Astrocyte (in vitro differentiated cells and primary cell): ENCODE data around the gene IPO11. TPM values are rescaled to one million over a fixed set of nuclear protein-coding genes. Genes with fewer than 3 reads are reported as not detected.

Experiments
- DNase-seq: peaks from one replicate; pipeline ENCODE4 v3.0.0-alpha.2; 2010; ENCODE audit warnings: low read depth
- FAIRE-seq: peaks from 2 replicates; lab custom pipeline; 2011; peaks lifted over from hg19 to GRCh38; lab: Jason Lieb, UNC
- H2AFZ ChIP-seq: 2 replicates; pipeline ENCODE4 v1.6.0; 2012; ENCODE audit warnings: low read depth, low read length, inconsistent platforms
- H3K27ac ChIP-seq: 2 replicates; pipeline ENCODE4 v1.5.1; 2011; ENCODE audit warnings: low read depth, low read length, inconsistent platforms
- H3K27me3 ChIP-seq: 2 replicates; pipeline ENCODE4 v1.6.0; 2011; ENCODE audit warnings: low read length, inconsistent platforms; ENCODE audit not compliant: insufficient read depth
- H3K36me3 ChIP-seq: 2 replicates; pipeline ENCODE4 v1.5.1; 2011; ENCODE audit warnings: low read length, inconsistent platforms; ENCODE audit not compliant: insufficient read depth
- H3K4me1 ChIP-seq: 2 replicates; pipeline ENCODE4 v1.5.1; 2011; ENCODE audit warnings: low read length, inconsistent platforms; ENCODE audit not compliant: insufficient read depth
- H3K4me2 ChIP-seq: 2 replicates; pipeline ENCODE4 v1.6.0; 2012; ENCODE audit warnings: low read length, inconsistent platforms
- H3K4me3 ChIP-seq: 2 replicates; pipeline ENCODE4 v1.5.1; 2011; ENCODE audit warnings: low read depth, mild to moderate bottlenecking, low read length, inconsistent platforms; ENCODE audit not compliant: insufficient read depth
- H3K79me2 ChIP-seq: 2 replicates; pipeline ENCODE4 v1.6.0; 2012; ENCODE audit warnings: mild to moderate bottlenecking, low read length, inconsistent platforms; ENCODE audit not compliant: insufficient read depth
- H3K9ac ChIP-seq: 2 replicates; pipeline ENCODE4 v1.6.0; 2012; ENCODE audit warnings: mild to moderate bottlenecking, low read length, inconsistent platforms
- H3K9me3 ChIP-seq: 2 replicates; pipeline ENCODE4 v1.5.1; 2012; ENCODE audit warnings: low read depth, mild to moderate bottlenecking, low read length, inconsistent platforms; ENCODE audit not compliant: insufficient read depth
- H4K20me1 ChIP-seq: 2 replicates; pipeline ENCODE4 v1.6.0; 2012; ENCODE audit warnings: low read length, inconsistent platforms; ENCODE audit not compliant: insufficient read depth
- H3K27ac Mint-ChIP-seq: one replicate; pipeline ENCODE4 v1.8.0; 2021; ENCODE audit warnings: mild to moderate bottlenecking, mixed read lengths; ENCODE audit not compliant: unreplicated experiment
- H3K27me3 Mint-ChIP-seq: one replicate; pipeline ENCODE4 v1.8.0; 2021; ENCODE audit warnings: low read depth, mixed read lengths; ENCODE audit not compliant: unreplicated experiment
- H3K36me3 Mint-ChIP-seq: one replicate; pipeline ENCODE4 v1.8.0; 2021; ENCODE audit warnings: low read depth, mixed read lengths; ENCODE audit not compliant: unreplicated experiment
- H3K4me1 Mint-ChIP-seq: one replicate; pipeline ENCODE4 v1.8.0; 2021; ENCODE audit warnings: low read depth, mixed read lengths; ENCODE audit not compliant: unreplicated experiment
- H3K4me3 Mint-ChIP-seq: one replicate; pipeline ENCODE4 v1.8.0; 2021; ENCODE audit warnings: mild to moderate bottlenecking, moderate library complexity, mixed read lengths; ENCODE audit not compliant: unreplicated experiment
- H3K9me3 Mint-ChIP-seq: one replicate; pipeline ENCODE4 v1.8.0; 2021; ENCODE audit warnings: mild to moderate bottlenecking, mixed read lengths; ENCODE audit not compliant: unreplicated experiment
- EZH2 ChIP-seq: IDR thresholded peaks from 2 replicates; pipeline ENCODE4 v1.6.1; 2012; ENCODE audit warnings: mild to moderate bottlenecking, low read length, inconsistent platforms; ENCODE audit not compliant: insufficient read depth
- total RNA-seq: library from RNA; stranded (reverse); gene quantifications from 2 replicates; pipeline ENCODE4 v1.2.1, GENCODE V29; 2021
- TF ChIP-seq, protein P1 (sequence below): IDR thresholded peaks from 2 replicates; pipeline ENCODE4 v1.5.1; 2011; ENCODE audit warnings: low read depth, mild to moderate bottlenecking, inconsistent platforms, low read length, moderate library complexity; ENCODE audit not compliant: insufficient read depth

The IPO11 gene
- total RNA-seq, 1 donor from 2014 or later, result 31.7 TPM

DNA sequence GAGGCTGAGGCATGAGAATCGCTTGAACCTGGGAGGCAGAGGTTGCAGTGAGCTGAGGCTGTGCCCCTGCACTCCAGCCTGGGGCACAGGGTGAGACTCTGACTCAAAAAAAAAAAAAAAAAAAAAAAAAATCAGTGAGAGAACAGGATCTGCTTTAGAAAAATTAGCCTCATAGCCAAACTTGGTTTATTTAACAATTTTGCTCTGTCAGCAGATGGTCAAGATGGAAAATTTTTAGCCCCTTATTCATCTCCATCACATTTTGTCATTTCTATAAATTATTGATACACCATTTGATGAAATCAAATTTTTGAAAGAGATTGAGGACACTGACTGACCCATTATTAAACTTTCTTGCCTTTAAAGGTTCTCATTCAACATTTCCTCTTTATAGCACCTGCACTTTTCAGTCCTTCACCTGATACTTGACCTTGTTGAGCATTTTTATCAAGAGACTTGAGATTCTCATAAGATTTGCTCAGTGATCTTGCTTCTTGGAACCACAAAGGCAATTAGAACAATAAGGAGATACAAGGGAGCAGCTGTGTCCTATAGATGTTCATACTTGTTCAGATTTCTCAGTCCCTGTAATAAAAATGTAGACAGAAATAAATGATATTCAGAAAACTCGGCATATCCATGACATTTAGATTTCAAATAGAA, 204.2 kb downstream of the IPO11 start:
- Mint-ChIP-seq H3K4me3 (no peak overlapping the region), H3K4me1 (no peaks in the 10 kb centered on the region), H3K27me3 (no peaks in the 10 kb centered on the region), H3K9me3 (no peaks in the 10 kb centered on the region), H3K36me3 (no peaks in the 10 kb centered on the region), H3K27ac (no peak overlapping the region)
- Histone ChIP-seq H4K20me1 (no peaks in the 10 kb centered on the region), H3K4me3 (no peak overlapping the region), H3K9ac (no peak overlapping the region), H3K4me2 (no peak overlapping the region), H3K27ac (no peak overlapping the region), H3K9me3 (no peaks in the 10 kb centered on the region), H3K27me3 (no peaks in the 10 kb centered on the region), H3K79me2 (no peaks in the 10 kb centered on the region), H3K4me1 (no peaks in the 10 kb centered on the region), H2AFZ (no peak overlapping the region), H3K36me3 (no peaks in the 10 kb centered on the region)
- no peak for DNase-seq
- FAIRE-seq, result no peak
- TF ChIP-seq, protein P1, sequence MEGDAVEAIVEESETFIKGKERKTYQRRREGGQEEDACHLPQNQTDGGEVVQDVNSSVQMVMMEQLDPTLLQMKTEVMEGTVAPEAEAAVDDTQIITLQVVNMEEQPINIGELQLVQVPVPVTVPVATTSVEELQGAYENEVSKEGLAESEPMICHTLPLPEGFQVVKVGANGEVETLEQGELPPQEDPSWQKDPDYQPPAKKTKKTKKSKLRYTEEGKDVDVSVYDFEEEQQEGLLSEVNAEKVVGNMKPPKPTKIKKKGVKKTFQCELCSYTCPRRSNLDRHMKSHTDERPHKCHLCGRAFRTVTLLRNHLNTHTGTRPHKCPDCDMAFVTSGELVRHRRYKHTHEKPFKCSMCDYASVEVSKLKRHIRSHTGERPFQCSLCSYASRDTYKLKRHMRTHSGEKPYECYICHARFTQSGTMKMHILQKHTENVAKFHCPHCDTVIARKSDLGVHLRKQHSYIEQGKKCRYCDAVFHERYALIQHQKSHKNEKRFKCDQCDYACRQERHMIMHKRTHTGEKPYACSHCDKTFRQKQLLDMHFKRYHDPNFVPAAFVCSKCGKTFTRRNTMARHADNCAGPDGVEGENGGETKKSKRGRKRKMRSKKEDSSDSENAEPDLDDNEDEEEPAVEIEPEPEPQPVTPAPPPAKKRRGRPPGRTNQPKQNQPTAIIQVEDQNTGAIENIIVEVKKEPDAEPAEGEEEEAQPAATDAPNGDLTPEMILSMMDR, result no peak
- no peak for TF ChIP-seq EZH2

DNA sequence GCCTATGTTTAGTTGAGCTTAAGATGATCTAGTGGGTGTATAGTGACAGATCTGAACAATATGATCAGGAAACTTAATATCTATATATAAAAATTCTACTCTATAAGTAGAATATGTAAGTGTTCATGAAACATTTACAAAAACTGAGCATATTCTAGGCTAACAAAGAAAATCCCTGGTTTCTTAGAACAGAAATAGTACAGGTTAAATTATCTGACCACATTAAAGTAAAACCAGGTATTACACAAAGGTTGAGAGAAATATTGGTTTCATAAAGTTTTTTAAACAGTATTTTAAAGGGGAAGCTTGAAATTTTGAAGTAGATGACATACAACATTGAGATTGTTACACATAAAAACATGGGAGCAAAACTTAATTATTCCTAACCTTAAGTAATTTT, 205.4 kb downstream of the IPO11 start:
- Histone ChIP-seq H2AFZ (no peak overlapping the region), H3K4me1 (no peaks in the 10 kb centered on the region), H3K4me3 (no peak overlapping the region), H3K4me2 (no peak overlapping the region), H3K9ac (no peak overlapping the region), H4K20me1 (no peaks in the 10 kb centered on the region), H3K27me3 (no peaks in the 10 kb centered on the region), H3K9me3 (no peaks in the 10 kb centered on the region), H3K36me3 (no peaks in the 10 kb centered on the region), H3K79me2 (no peaks in the 10 kb centered on the region), H3K27ac (no peak overlapping the region)
- Mint-ChIP-seq H3K9me3 (no peaks in the 10 kb centered on the region), H3K36me3 (no peaks in the 10 kb centered on the region), H3K27me3 (no peaks in the 10 kb centered on the region), H3K4me1 (no peaks in the 10 kb centered on the region), H3K27ac (no peak overlapping the region), H3K4me3 (no peak overlapping the region)
- TF ChIP-seq EZH2, result no peak
- TF ChIP-seq, protein P1, result no peak
- FAIRE-seq (no peak), DNase-seq (no peak)

DNA sequence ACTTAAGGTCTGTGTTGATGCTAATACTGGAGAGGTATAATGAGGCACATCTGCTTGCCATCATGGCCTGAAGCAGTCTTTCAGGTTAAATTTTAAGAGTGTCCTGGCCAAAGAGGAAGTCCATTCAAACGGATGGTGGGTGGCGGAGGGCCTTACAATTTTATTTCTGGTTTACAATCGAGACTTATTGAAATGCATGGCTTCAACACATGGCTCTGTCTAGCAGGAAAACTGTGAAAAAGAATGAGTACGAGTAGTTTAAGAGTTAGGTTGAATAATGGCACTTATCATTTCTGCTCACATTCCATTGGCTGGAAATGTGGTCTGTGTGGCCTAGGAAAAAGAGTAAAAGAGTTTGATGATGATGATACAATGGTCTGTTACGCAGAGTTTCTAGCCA, 208.2 kb downstream of the IPO11 start:
- Histone ChIP-seq H4K20me1 (no peaks in the 10 kb centered on the region), H3K79me2 (no peaks in the 10 kb centered on the region), H3K4me1 (no peaks in the 10 kb centered on the region), H3K9ac (no peak overlapping the region), H3K4me3 (no peak overlapping the region), H3K27me3 (no peaks in the 10 kb centered on the region), H3K27ac (no peak overlapping the region), H3K36me3 (no peaks in the 10 kb centered on the region), H3K4me2 (no peak overlapping the region), H2AFZ (no peak overlapping the region), H3K9me3 (no peaks in the 10 kb centered on the region)
- Mint-ChIP-seq H3K4me1 (no peaks in the 10 kb centered on the region), H3K4me3 (no peak overlapping the region), H3K9me3 (no peaks in the 10 kb centered on the region), H3K36me3 (no peaks in the 10 kb centered on the region), H3K27ac (no peak overlapping the region), H3K27me3 (no peaks in the 10 kb centered on the region)
- DNase-seq (no peak), FAIRE-seq (no peak)
- no peak for TF ChIP-seq EZH2
- TF ChIP-seq, protein P1, result no peak
